Activated CD4-positive, alpha-beta T cell treated with anti-CD3 and anti-CD28 coated beads for 36 hours (primary cell): ENCODE data around the gene GRM4. TPM values are rescaled to one million over a fixed set of nuclear protein-coding genes. Genes with fewer than 3 reads are reported as not detected.
A peak's percentile ranks its signal among the peaks of the same experiment; 100 is the strongest.
"Not testable (repeated sequence)": the region's sequence is repeated elsewhere in the genome, so short reads cannot be mapped to it uniquely, and the experiment has no call there.

ENCODE experiments used
- ATAC-seq: fragments of 200-7000 bp; cut with Tn5 transposase; one replicate; pipeline ENCODE4 v1.10.0; 2021; ENCODE audit warnings: mild to moderate bottlenecking, moderate library complexity
- CTCF ChIA-PET: fragments of 350-600 bp; sonication (Branson Sonifier 250); formaldehyde crosslinking; loops from one replicate; lab custom pipeline; 2021; ENCODE audit warnings: antibody characterized with exemption; lab: Charles Lee
- POLR2A ChIA-PET: fragments of 350-600 bp; sonication (Branson Sonifier 250); formaldehyde crosslinking; loops from one replicate; lab custom pipeline; 2021; ENCODE audit warnings: antibody characterized with exemption, inconsistent platforms; lab: Charles Lee
- DNase-seq: peaks from one replicate; pipeline ENCODE4 v3.0.0-alpha.2; 2020
- H3K27ac Mint-ChIP-seq: one replicate; pipeline ENCODE4 v1.8.0; 2021; ENCODE audit warnings: mixed read lengths
- H3K27me3 Mint-ChIP-seq: one replicate; pipeline ENCODE4 v1.8.0; 2021; ENCODE audit warnings: mixed read lengths
- H3K36me3 Mint-ChIP-seq: one replicate; pipeline ENCODE4 v1.8.0; 2021; ENCODE audit warnings: low read depth, mixed read lengths
- H3K4me1 Mint-ChIP-seq: one replicate; pipeline ENCODE4 v1.8.0; 2021; ENCODE audit warnings: mixed read lengths
- H3K4me3 Mint-ChIP-seq: one replicate; pipeline ENCODE4 v1.8.0; 2021; ENCODE audit warnings: mild to moderate bottlenecking, moderate library complexity, mixed read lengths
- H3K9me3 Mint-ChIP-seq: one replicate; pipeline ENCODE4 v1.8.0; 2021; ENCODE audit warnings: low read depth, mixed read lengths
- intact Hi-C, 2 experiments: fragments of 100-400 bp; cut with DNase I in 1 of 2; cut with micrococcal nuclease in 1 of 2; formaldehyde crosslinking; loops; one replicate each; pipeline versions ENCODE4 v1.14.2 to v1.15.1; 2022 to 2024; cut with DNase I, micrococcal nuclease
- total RNA-seq, 2 experiments: library from RNA; stranded (reverse); gene quantifications; one replicate each; pipeline ENCODE4 v1.2.3, GENCODE V29; 2021

GRM4 gene
- total RNA-seq, result under 1 TPM in 1 of 2 experiments, not detected in 1; 0.11 TPM

GRCh38 chr6:34146021-34146782 lies at the start of gene GRM4:
Gene GRM4, minus strand, starts transcription at chr6:34146087. Its CDS starts 12,591 bp downstream, at chr6:34133496.
- Mint-ChIP-seq H3K36me3 (no peaks in the 10 kb centered on the region), H3K4me3 (peak within 1 kb of the TSS; percentile 38), H3K9me3 (no peaks in the 10 kb centered on the region), H3K27me3 (peaks cover 55% of the 10 kb centered on the region), H3K4me1 (peaks cover 14% of the 10 kb centered on the region), H3K27ac (no peak within 1 kb of the TSS)
- CTCF ChIA-PET, result interaction anchor here (0.7 to 1.4 kb wide), 4 partner anchors 9 to 550 kb away, joined by 3 to 4 read pairs (median 4); partner anchors contain the start of gene ILRUN
- POLR2A ChIA-PET, result interaction anchor here (0.7 to 1.2 kb wide), 2 partner anchors 10 to 12 kb away, joined by 3 read pairs; no protein-coding TSS in a partner anchor
- no peak for DNase-seq
- intact Hi-C loops, result loop anchor here in 1 of 2 experiments (10.0 kb wide), 1 partner anchor 301 kb away; no protein-coding TSS in a partner anchor
- ATAC-seq, result no peak

DNA sequence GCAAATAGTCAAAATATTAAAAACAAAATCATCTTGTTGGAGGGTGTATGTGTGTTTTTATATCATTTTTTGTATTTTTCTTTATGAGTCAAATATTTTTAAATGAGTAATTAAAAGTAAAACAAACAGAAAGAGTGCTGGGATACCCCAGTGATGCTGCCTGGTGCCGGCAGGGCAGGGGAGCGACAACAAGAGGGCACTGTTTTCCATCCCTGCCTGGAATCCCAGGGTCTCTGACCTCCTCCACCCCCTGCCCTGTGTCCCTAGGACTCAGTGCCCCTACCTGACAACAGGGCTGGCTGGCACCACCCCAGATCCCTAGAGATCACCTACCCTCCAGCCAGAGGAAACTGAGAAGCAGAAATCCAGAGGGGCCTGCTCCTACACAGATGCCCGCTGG lies 48.9 kb upstream of the GRM4 start:
- H3K27ac Mint-ChIP-seq, result no peak overlapping the region
- peaks cover 14% of the 10 kb centered on the region for H3K4me1 Mint-ChIP-seq
- no peaks in the 10 kb centered on the region for H3K9me3 Mint-ChIP-seq
- H3K27me3 Mint-ChIP-seq, result no peaks in the 10 kb centered on the region
- ChIA-PET POLR2A (no interaction called here), CTCF (interaction anchor here (1.6 to 2.5 kb wide), 3 partner anchors 15 to 414 kb away, joined by 7 to 17 read pairs (median 10); no protein-coding TSS in a partner anchor)
- H3K36me3 Mint-ChIP-seq, result no peaks in the 10 kb centered on the region
- intact Hi-C loops, result no loop called here
- no peak overlapping the region for H3K4me3 Mint-ChIP-seq
- DNase-seq (no peak), ATAC-seq (no peak)

DNA sequence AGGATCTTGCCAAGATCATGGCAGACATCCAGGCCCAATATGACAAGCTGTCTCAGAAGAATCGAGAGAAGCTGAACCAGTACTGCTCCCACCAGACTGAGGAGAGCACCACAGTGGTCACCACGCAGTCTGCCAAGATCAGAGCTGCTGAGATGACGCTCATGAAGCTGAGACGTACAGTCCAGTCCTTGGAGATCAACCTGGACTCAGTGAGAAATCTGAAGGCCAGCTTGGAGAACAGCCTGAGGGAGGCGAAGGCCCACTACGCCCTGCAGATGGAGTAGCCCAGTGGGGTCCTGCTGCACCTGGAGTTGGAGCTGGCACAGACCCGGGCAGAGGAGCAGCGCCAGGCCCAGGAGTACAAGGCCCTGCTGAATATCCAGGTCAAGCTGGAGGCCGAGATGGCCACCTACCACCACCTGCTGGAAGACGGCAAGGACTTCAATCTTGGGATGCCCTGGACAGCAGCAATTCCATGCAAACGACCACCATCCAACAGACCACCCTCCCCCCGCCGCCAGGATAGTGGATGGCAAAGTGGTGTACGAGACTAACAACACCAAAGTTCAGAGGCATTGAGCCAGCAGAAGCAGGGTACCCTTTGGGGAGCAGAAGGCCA lies 44.7 kb upstream of the GRM4 start:
- no peak overlapping the region for H3K4me3 Mint-ChIP-seq
- DNase-seq, result no peak
- intact Hi-C loops, result loop anchor here in 1 of 2 experiments (1.0 kb wide), 1 partner anchor 26 kb away; no protein-coding TSS in a partner anchor

GRCh38 chr6:34189806-34190503 lies 44.1 kb upstream of the GRM4 start:
- Mint-ChIP-seq H3K36me3 (no peaks in the 10 kb centered on the region), H3K27ac (no peak overlapping the region), H3K4me1 (peaks cover 11% of the 10 kb centered on the region), H3K9me3 (no peaks in the 10 kb centered on the region), H3K27me3 (no peaks in the 10 kb centered on the region), H3K4me3 (no peak overlapping the region)
- ATAC-seq (peak; percentile 81), DNase-seq (peak; percentile 78)
- intact Hi-C loops, result loop anchor here in 1 of 2 experiments (1.0 kb wide), 1 partner anchor 26 kb away; no protein-coding TSS in a partner anchor
- POLR2A ChIA-PET, result interaction anchor here (0.8 kb wide), 1 partner anchor 163 kb away, joined by 10 read pairs; no protein-coding TSS in a partner anchor
- CTCF ChIA-PET, result interaction anchor here (0.7 to 3.0 kb wide), 13 partner anchors 11 to 418 kb away, joined by 3 to 15 read pairs (median 3); partner anchors contain the start of genes HMGA1 and LEMD2

More for the DNA sequence above, 44.7 kb upstream of the GRM4 start:
- Mint-ChIP-seq H3K27me3 (no peaks in the 10 kb centered on the region), H3K27ac (no peak overlapping the region), H3K36me3 (no peaks in the 10 kb centered on the region), H3K9me3 (no peaks in the 10 kb centered on the region), H3K4me1 (peaks cover 11% of the 10 kb centered on the region)
- CTCF ChIA-PET, result interaction anchor here (0.7 to 3.0 kb wide), 11 partner anchors 10 to 417 kb away, joined by 3 to 15 read pairs (median 3); no protein-coding TSS in a partner anchor
- POLR2A ChIA-PET, result no interaction called here
- no peak for ATAC-seq

DNA sequence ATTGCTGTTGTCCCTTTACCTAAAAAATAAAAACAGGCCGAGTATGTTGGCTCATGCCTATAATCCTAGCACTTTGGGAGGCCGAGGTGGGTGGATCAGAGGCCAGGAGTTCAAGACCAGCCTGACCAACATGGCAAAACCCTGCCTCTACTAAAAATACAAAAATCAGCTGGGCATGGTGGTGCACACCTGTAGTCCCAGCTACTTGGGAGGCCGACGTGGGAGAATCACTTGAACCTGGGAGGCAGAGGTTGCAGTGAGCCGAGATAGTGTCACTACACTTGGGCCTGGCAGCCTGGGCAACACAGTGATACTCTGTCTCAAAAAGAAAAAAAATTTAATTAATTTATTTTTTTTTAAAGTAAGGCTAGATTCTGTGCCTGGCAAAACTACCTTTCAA lies 38.8 kb upstream of the GRM4 start:
- H3K9me3 Mint-ChIP-seq, ATAC-seq, H3K27ac Mint-ChIP-seq, DNase-seq, H3K36me3 Mint-ChIP-seq, H3K4me3 Mint-ChIP-seq, H3K27me3 Mint-ChIP-seq, POLR2A ChIA-PET: not testable (repeated sequence)
- intact Hi-C loops, result loop anchor here (5.0 kb wide), 2 partner anchors 53 to 243 kb away; partner anchors contain the start of genes HMGA1 (in 2 of the 2) and RPS10 (in 1 of the 2)
- H3K4me1 Mint-ChIP-seq, result peaks cover 22% of the 10 kb centered on the region
- CTCF ChIA-PET, result interaction anchor here (0.7 kb wide), 2 partner anchors 33 to 177 kb away, joined by 3 read pairs; no protein-coding TSS in a partner anchor

- peaks cover 6% of the 10 kb centered on the region for H3K9me3 Mint-ChIP-seq
- peak overlapping the region; percentile 95 for H3K27ac Mint-ChIP-seq
- peak; percentile 95 for ATAC-seq
- CTCF ChIA-PET, result interaction anchor here (0.6 to 2.9 kb wide), 8 partner anchors 9 to 220 kb away, joined by 3 to 20 read pairs (median 4); no protein-coding TSS in a partner anchor
- peak; percentile 78 for DNase-seq
- peaks cover 8% of the 10 kb centered on the region for H3K36me3 Mint-ChIP-seq
- H3K27me3 Mint-ChIP-seq, result no peaks in the 10 kb centered on the region
- peak overlapping the region; percentile 65 for H3K4me3 Mint-ChIP-seq
- H3K4me1 Mint-ChIP-seq, result peaks cover 20% of the 10 kb centered on the region
- intact Hi-C loops, result loop anchor here (1.0 to 5.0 kb wide), 4 partner anchors 41 to 244 kb away; partner anchors contain the start of genes HMGA1 (in 2 of the 2), NUDT3 (in 1 of the 2) and RPS10 (in 1 of the 2)
- POLR2A ChIA-PET, result interaction anchor here (0.7 to 1.3 kb wide), 8 partner anchors 13 to 513 kb away, joined by 3 to 5 read pairs (median 3); partner anchors contain the start of genes HMGA1, ILRUN and NUDT3
These were observed 37.1 kb upstream of the GRM4 start for GRCh38 chr6:34182751-34183531.

GRCh38 chr6:34181908-34182307 lies 36.0 kb upstream of the GRM4 start:
- Mint-ChIP-seq H3K27me3 (no peaks in the 10 kb centered on the region), H3K36me3 (peaks cover 8% of the 10 kb centered on the region), H3K4me1 (peaks cover 20% of the 10 kb centered on the region), H3K4me3 (no peak overlapping the region), H3K27ac (no peak overlapping the region), H3K9me3 (peaks cover 6% of the 10 kb centered on the region)
- CTCF ChIA-PET, result interaction anchor here (0.6 to 2.9 kb wide), 6 partner anchors 11 to 427 kb away, joined by 3 to 20 read pairs (median 3); no protein-coding TSS in a partner anchor
- POLR2A ChIA-PET, result interaction anchor here (0.9 kb wide), 1 partner anchor 14 kb away, joined by 4 read pairs; no protein-coding TSS in a partner anchor
- intact Hi-C loops, result loop anchor here (1.0 to 5.0 kb wide), 3 partner anchors 42 to 245 kb away; partner anchors contain the start of genes HMGA1 (in 2 of the 2) and RPS10 (in 1 of the 2)
- ATAC-seq (no peak), DNase-seq (peak; percentile 21)

- Mint-ChIP-seq H3K36me3 (peaks cover 8% of the 10 kb centered on the region), H3K4me1 (peaks cover 20% of the 10 kb centered on the region), H3K9me3 (peaks cover 6% of the 10 kb centered on the region), H3K27ac (no peak overlapping the region), H3K4me3 (no peak overlapping the region), H3K27me3 (no peaks in the 10 kb centered on the region)
- DNase-seq (no peak), ATAC-seq (no peak)
- ChIA-PET POLR2A (no interaction called here), CTCF (interaction anchor here (1.5 to 1.6 kb wide), 2 partner anchors 16 to 17 kb away, joined by 4 to 5 read pairs; no protein-coding TSS in a partner anchor)
- intact Hi-C loops, result no loop called here
These were observed 33.3 kb upstream of the GRM4 start for GRCh38 chr6:34179106-34179720.

- H3K27ac Mint-ChIP-seq, result no peak overlapping the region
- CTCF ChIA-PET, result interaction anchor here (1.5 to 1.6 kb wide), 2 partner anchors 15 to 17 kb away, joined by 4 to 5 read pairs; no protein-coding TSS in a partner anchor
- DNase-seq, result no peak
- ATAC-seq, result no peak
- H3K4me1 Mint-ChIP-seq, result peaks cover 17% of the 10 kb centered on the region
- H3K4me3 Mint-ChIP-seq, result no peak overlapping the region
- intact Hi-C loops, result no loop called here
- H3K36me3 Mint-ChIP-seq, result peaks cover 7% of the 10 kb centered on the region
- H3K27me3 Mint-ChIP-seq, result no peaks in the 10 kb centered on the region
- peaks cover 4% of the 10 kb centered on the region for H3K9me3 Mint-ChIP-seq
- POLR2A ChIA-PET, result no interaction called here
These were observed 32.6 kb upstream of the GRM4 start for GRCh38 chr6:34178357-34179105.
